UCSD-AML1 (cell line): ENCODE results near the gene SHKBP1.
"Not testable (repeated sequence)": the region's sequence is repeated elsewhere in the genome, so short reads cannot be mapped to it uniquely, and the experiment has no call there.

Experiments used
- DNase-seq: peaks from one replicate; lab custom pipeline; 2025; ENCODE audit not compliant: unreplicated experiment; lab: John Stamatoyannopoulos, UW

The SHKBP1 gene

GRCh38 chr19:40584007-40584406, 7.3 kb downstream of the SHKBP1 start:
- no peak for DNase-seq

- no peak for DNase-seq
Measured at GRCh38 chr19:40585241-40585981, 8.7 kb downstream of the SHKBP1 start.

GRCh38 chr19:40585982-40586422, 9.3 kb downstream of the SHKBP1 start:
- no peak for DNase-seq

GRCh38 chr19:40586611-40587010, 9.9 kb downstream of the SHKBP1 start:
- no peak for DNase-seq

- DNase-seq = no peak
Measured at GRCh38 chr19:40588110-40588854, 11.6 kb downstream of the SHKBP1 start.

- DNase-seq = no peak
Measured at GRCh38 chr19:40588926-40589569, 12.4 kb downstream of the SHKBP1 start.

GRCh38 chr19:40589591-40590429, 13.1 kb downstream of the SHKBP1 start:
- DNase-seq = no peak

- no peak for DNase-seq
Measured at GRCh38 chr19:40590464-40591265, 14.0 kb downstream of the SHKBP1 start.

- DNase-seq = not testable (repeated sequence)
Measured at GRCh38 chr19:40591724-40592123, 15.1 kb downstream of the SHKBP1 start.

- no peak for DNase-seq
Measured at GRCh38 chr19:40592170-40592569, 15.5 kb downstream of the SHKBP1 start.

GRCh38 chr19:40594255-40594654, 17.6 kb downstream of the SHKBP1 start:
- no peak for DNase-seq

- DNase-seq = no peak
Measured at GRCh38 chr19:40594657-40595091, 18.0 kb downstream of the SHKBP1 start.

- DNase-seq = no peak
Measured at GRCh38 chr19:40596608-40597328, 20.1 kb downstream of the SHKBP1 start.

GRCh38 chr19:40597329-40597838, 20.7 kb downstream of the SHKBP1 start:
- no peak for DNase-seq

GRCh38 chr19:40598121-40598917, 21.6 kb downstream of the SHKBP1 start:
- DNase-seq = peak; percentile 83

GRCh38 chr19:40598918-40599307, 22.2 kb downstream of the SHKBP1 start:
- no peak for DNase-seq

GRCh38 chr19:40599331-40599901, 22.7 kb downstream of the SHKBP1 start:
- peak; percentile 23 for DNase-seq
